ENCODE measurements around the gene VPS26A.

DNA sequence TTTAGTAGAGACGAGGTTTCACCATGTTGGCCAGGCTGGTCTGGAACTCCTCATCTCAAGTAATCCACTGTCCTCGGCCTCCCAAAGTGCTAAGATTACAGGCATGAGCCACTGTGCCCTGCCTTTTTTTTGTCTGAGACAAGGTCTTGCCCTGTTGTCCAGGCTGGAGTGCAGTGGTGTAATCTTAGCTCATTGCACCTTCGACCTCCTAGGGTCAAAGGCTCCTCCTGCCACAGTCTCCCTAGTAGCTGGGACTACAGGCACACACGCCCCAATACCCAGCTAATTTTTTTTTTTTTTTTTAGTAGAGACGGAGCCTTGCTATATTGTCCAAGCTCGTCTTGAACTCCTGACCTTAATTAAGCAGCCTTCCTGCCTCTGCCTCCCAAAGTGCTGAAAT is 29.2 kb downstream of the VPS26A start:
- TF ChIP-seq, protein P1, sequence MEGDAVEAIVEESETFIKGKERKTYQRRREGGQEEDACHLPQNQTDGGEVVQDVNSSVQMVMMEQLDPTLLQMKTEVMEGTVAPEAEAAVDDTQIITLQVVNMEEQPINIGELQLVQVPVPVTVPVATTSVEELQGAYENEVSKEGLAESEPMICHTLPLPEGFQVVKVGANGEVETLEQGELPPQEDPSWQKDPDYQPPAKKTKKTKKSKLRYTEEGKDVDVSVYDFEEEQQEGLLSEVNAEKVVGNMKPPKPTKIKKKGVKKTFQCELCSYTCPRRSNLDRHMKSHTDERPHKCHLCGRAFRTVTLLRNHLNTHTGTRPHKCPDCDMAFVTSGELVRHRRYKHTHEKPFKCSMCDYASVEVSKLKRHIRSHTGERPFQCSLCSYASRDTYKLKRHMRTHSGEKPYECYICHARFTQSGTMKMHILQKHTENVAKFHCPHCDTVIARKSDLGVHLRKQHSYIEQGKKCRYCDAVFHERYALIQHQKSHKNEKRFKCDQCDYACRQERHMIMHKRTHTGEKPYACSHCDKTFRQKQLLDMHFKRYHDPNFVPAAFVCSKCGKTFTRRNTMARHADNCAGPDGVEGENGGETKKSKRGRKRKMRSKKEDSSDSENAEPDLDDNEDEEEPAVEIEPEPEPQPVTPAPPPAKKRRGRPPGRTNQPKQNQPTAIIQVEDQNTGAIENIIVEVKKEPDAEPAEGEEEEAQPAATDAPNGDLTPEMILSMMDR (IDR thresholded peaks at IDR 0.05) = no peak
- TF ChIP-seq POLR2A (IDR thresholded peaks at IDR 0.05; ENCODE audit: low read depth) (no peak), POLR2AphosphoS5 (IDR thresholded peaks at IDR 0.05) (no peak), EP300 (IDR thresholded peaks at IDR 0.05) (no peak)

All from esophagus muscularis mucosa (tissue), 4 donors.